GM12874 (cell line): Measurements from ENCODE around the gene OPCML.
A peak's percentile ranks its signal among the peaks of the same experiment; 100 is the strongest.

Experiments
- CTCF ChIP-seq: IDR thresholded peaks from 2 replicates; pipeline ENCODE4 v1.5.1; 2011; ENCODE audit warnings: low read depth, mild to moderate bottlenecking, control low read depth, low read length, moderate library complexity; ENCODE audit not compliant: insufficient read depth

The OPCML gene

GRCh38 chr11:133082453-133082781 lies 449.9 kb downstream of the OPCML start:
- TF ChIP-seq CTCF = no peak

- TF ChIP-seq CTCF = no peak
Observed at GRCh38 chr11:133081730-133082452, 450.4 kb downstream of the OPCML start.

- no peak for TF ChIP-seq CTCF
Observed at GRCh38 chr11:133081020-133081419, 451.3 kb downstream of the OPCML start.

GRCh38 chr11:133078591-133079404 lies 453.5 kb downstream of the OPCML start:
- peak; percentile 81 for TF ChIP-seq CTCF

- TF ChIP-seq CTCF = no peak
Observed at GRCh38 chr11:133078012-133078411, 454.3 kb downstream of the OPCML start.

- TF ChIP-seq CTCF = no peak
Observed at GRCh38 chr11:133075351-133075750, 456.9 kb downstream of the OPCML start.

GRCh38 chr11:133072858-133073582 lies 459.3 kb downstream of the OPCML start:
- no peak for TF ChIP-seq CTCF
